Measurements from ENCODE around the gene SCAPER.
A peak's percentile ranks its signal among the peaks of the same experiment; 100 is the strongest.

SCAPER gene, protein sequence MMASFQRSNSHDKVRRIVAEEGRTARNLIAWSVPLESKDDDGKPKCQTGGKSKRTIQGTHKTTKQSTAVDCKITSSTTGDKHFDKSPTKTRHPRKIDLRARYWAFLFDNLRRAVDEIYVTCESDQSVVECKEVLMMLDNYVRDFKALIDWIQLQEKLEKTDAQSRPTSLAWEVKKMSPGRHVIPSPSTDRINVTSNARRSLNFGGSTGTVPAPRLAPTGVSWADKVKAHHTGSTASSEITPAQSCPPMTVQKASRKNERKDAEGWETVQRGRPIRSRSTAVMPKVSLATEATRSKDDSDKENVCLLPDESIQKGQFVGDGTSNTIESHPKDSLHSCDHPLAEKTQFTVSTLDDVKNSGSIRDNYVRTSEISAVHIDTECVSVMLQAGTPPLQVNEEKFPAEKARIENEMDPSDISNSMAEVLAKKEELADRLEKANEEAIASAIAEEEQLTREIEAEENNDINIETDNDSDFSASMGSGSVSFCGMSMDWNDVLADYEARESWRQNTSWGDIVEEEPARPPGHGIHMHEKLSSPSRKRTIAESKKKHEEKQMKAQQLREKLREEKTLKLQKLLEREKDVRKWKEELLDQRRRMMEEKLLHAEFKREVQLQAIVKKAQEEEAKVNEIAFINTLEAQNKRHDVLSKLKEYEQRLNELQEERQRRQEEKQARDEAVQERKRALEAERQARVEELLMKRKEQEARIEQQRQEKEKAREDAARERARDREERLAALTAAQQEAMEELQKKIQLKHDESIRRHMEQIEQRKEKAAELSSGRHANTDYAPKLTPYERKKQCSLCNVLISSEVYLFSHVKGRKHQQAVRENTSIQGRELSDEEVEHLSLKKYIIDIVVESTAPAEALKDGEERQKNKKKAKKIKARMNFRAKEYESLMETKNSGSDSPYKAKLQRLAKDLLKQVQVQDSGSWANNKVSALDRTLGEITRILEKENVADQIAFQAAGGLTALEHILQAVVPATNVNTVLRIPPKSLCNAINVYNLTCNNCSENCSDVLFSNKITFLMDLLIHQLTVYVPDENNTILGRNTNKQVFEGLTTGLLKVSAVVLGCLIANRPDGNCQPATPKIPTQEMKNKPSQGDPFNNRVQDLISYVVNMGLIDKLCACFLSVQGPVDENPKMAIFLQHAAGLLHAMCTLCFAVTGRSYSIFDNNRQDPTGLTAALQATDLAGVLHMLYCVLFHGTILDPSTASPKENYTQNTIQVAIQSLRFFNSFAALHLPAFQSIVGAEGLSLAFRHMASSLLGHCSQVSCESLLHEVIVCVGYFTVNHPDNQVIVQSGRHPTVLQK (N-terminal part only)

DNA sequence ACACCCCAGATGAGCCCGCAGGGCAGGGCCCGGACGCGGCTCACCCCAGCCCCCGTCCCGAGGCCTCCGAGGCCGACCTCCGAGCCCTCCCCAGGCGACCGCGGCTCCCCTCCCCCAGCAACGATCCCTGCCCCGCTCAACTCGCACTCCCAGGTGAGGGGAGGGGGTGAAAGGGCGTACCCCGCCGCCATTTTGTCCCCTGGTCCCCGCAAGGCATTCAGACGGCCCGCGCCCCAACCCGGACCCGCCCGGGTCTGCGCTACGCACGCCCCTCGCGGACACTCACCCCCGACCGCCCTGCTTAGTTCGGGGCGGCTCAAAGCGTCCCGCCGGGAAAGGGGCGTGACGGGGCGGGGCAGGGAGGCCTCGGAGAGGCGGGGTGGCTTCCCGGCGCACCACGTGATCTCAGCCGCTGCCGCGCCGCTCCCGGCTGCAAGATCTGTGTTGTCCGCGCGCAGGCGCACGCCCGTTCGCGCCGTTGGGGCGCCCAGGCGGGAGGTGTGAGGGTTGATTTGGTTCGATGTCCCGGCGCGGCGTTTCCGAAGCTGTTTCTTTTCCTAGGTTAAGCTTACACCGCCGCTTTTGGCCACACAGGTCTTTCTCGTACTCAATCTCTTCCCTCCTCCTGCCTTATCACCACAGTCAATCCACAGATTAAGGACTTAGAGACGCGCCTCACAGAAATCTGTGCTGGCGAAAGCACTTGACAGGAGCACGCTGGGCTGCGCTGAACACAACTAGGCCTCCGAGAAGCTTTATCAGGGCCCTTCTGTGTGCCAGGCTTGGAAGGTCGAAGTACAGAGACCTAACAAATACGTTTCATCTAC is at the start of gene SCAPER:
TSS of gene SCAPER (minus strand) at position 328 of the 827 bp plus-strand sequence. CDS start 21,523 bp downstream, outside the sequence.
- DNase-seq (ENCODE audit: low read depth): peak; percentile 79

DNA sequence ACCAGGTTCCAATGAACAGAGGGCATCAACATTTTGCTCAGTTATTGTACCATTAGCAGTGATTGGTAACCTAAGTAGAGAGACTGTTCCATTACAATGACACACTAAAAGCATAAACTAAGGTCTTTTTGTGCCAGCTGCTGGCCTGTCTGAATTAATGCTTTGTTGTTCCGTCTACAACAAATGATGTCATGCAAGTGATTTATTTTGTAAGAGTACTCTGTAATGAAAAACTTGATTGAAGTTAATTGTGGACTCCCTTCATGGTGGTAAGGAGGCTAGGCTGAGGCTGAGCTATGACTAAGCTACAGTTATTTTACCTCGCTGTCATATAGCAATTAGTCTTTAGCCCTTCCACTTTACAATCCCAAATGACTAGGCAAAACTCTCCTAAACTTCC is 49.6 kb upstream of the SCAPER start:
- DNase-seq (ENCODE audit: low read depth): no peak

DNA sequence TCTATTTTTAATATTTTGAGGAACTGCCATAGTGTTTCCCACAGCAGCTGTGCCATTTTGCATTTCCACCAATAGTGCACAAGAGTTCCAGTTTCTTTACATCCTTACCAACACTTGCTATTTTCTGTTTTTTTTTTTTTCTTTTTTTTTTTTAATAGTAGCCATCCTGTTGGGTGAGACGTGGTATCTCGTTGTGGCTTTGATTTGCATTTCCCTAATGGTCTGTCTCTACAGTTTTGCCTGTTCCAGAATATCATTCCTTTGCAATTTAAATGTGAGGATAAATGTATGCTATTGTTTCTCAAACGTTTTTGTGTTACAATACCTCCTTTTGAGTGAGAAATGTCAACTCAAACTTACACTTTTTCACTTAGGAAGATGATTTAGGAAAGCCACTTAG is 48.8 kb upstream of the SCAPER start:
- no peak for DNase-seq (ENCODE audit: low read depth)

DNA sequence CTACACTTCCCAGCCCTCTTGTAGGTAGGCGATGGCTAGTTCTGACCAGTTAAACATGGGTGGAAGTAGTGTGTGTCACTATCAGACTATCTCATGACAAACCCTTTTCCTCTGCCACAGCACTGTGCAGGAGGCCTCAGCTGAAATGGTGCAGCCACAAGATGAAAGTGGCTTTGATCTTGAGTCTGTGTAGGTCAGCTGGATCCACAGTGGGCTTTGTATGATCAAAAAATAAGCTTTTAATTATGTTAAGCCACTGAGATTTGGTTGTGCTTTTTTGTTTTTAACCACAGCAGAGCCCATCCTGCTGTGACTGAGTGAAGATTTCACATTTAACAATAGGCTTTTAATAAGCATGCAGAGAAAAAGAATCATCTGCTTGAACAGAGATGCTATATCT is 46.1 kb upstream of the SCAPER start:
- no peak for DNase-seq (ENCODE audit: low read depth)

DNA sequence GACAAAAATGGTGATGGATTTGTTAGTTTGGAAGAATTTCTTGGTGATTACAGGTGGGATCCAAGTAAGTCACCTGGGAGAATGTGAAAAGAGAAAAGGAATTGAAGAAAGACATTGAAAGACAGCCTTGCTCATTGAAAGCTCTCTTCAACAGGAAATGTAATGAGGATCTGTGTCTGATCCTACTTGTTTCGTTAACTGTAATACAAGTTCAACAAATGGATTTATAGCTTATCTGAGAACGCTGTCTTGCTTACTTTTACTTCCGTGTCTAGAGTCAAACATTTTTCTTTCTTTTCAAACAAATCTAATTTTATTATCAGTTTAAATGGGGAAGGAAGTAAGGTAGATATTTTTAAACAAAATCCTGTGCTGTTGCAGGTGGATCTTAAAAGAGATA is 42.3 kb upstream of the SCAPER start:
- DNase-seq (ENCODE audit: low read depth): no peak

DNA sequence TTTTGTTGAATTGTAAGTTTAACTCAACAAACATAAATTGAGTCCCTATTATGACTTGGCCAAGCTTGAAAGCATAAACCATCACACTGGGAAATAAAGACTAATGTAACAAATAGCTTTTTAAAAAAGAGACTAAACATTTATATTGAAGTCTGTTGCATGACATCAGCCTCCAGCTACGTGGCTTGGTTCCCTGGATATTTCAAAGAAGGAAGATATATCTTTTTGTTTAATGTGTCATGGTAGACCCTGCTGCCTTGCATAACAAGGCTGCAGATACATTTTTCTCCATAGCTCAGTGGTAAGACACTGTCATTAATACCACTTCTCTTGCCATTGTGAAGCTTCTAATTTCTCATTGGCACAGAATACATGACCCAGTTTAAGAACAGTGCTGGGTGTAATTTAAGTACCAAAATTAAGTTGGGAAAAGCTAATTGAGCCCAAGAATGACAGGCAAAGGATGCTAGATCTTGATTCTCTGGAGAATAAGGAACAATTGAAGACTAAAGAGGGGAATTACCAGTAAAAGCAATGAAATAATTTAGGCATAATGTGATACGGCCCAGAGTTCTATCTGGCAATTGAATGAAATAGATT is 40.5 kb upstream of the SCAPER start:
- no peak for DNase-seq (ENCODE audit: low read depth)

DNA sequence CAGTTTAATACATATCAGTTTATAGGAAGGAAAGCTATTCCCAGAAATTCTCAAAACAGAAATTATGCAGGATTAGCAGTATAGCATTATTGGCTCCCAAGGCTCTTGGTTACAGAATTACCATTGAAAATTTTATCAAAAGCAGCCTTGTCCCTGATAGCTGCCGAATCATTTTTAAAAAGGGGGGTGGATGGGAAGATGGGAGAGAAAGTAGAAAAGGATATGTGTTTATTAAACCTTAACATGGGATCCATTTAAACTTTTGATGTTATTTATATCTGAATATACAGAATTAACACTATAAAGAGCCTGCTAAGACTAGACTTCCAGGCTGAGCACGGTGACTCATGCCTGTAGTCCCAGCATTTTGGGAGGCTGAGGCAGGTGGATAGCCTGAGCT is 37.2 kb upstream of the SCAPER start:
- no peak for DNase-seq (ENCODE audit: low read depth)

DNA sequence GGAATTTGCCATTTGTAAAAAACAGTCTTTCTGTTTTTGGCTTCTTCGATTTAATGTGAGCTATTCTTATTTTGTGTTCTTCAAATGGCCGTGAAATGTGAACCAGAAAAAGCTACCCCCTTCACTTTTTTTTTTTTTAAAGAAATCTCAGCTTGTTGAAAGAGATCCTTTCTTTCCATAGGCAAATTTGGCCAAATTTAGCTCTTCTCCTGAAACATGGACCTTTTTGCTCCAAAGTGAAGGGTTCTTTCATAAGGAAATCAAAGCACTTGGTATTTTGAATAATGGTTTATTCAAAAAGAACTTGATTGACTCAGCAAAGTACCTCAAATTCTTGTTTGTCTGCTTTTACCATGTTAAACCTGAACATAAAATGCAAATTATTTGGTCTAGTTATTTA is 36.5 kb upstream of the SCAPER start:
- DNase-seq (ENCODE audit: low read depth): no peak

DNA sequence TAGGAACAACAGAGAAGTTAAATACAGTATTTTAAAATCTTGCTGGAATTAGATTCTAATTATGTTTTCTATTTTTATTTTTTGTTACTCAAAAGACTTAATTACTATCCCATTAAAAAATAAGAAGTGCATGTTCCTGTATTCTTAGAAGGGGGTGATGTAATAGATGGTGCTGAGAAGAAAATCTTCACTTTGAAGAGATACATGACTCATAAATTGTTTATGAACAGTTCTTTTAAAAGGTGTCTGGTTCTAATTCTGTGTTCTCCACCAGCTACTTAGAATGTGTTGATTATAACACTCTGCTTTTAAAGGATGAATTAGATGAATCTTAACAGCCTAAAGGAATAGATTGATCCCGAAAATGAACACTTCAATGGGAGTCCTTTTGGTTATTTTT is 34.6 kb upstream of the SCAPER start:
- no peak for DNase-seq (ENCODE audit: low read depth)

DNA sequence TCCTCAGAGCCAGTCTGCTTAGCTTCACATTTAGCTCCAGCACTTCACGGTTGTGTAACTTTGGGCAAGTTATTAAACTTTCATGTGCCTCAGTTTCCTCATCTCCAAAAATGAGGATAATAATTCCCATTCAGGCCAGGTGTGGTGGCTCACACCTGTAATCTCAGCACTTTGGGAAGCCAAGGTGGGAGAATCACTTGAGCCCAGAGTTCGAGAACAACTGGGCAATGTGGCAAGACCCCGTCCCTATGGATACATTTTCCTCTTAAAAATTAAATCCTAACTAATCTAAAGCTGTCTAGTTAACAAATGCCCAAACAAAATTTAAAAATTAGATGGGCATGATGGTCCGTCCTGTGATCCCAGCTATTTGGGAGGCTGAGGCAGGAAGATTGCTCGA is 33.6 kb upstream of the SCAPER start:
- DNase-seq (ENCODE audit: low read depth): no peak

DNA sequence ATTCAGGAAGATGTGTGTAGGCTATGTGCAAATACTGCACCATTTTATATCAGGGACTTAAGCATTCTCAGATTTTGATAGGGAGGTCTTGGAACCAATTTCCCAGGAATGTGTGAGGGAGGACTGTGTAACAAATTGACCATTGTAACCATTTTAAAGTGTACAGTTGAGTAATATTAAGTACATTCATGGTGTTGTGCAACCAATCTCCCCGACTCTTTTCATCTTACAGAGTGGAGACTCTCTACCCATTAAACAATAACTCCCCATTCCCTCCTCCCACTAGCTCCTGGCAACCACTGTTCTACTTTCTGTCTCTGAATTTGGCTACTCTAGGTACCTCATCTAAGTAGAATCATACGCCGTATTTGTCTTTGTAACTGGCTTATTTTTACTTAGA is 31.5 kb upstream of the SCAPER start:
- no peak for DNase-seq (ENCODE audit: low read depth)

DNA sequence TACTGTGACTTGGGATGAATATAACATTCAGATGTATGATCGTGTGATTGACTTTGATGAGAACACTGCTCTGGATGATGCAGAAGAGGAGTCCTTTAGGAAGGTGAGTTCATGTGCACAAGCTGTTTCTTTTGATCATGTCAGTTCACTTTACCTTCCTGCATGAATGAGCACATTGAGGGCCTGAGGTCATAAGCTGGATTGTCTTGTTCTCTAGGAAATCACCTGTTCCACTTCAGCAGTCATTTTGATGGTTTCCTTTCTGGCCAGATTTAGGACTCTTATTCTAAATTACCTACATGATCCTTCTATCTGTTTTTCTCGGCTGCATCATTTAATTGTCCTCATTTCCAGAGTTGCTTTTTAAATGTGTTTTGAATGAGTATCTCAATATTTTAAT is 30.5 kb upstream of the SCAPER start:
- DNase-seq (ENCODE audit: low read depth): no peak

DNA sequence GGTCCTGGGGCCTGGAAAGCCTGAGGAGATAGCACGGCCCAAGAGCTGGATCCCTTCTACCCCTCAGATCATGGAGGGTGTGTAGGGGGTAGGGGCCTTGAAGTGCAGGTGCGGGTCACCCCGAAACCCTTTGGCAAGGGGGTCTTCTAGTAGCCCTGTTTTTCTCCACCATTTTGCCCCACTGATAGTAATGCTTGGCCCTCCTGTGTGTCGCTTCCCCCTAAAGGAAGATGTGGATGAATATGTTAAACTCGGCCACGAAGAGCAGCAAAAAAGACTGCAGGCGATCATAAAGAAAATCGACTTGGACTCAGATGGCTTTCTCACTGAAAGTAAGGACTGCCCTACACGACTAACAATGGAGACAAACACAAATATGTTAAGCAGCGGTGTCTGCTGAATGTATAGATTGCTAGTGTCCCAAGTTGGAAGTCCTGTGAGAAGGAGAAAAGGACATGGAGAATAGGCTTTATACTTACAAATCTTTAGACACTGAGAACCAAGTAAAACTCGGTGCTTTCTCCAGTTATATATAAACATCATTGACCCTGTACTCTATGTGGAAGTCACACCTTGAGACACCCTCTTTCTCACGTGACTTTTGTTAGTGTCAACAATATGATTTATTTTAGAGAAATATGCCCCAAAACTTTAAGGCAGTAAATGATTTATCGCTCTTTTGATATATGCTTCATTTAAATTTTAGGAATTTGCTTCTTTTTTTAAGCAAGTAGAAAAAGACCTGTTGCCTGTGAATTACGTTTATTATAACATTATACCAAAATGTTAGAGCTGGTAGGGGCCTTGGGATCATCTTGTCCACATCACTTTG is 27.2 kb upstream of the SCAPER start:
- no peak for DNase-seq (ENCODE audit: low read depth)

DNA sequence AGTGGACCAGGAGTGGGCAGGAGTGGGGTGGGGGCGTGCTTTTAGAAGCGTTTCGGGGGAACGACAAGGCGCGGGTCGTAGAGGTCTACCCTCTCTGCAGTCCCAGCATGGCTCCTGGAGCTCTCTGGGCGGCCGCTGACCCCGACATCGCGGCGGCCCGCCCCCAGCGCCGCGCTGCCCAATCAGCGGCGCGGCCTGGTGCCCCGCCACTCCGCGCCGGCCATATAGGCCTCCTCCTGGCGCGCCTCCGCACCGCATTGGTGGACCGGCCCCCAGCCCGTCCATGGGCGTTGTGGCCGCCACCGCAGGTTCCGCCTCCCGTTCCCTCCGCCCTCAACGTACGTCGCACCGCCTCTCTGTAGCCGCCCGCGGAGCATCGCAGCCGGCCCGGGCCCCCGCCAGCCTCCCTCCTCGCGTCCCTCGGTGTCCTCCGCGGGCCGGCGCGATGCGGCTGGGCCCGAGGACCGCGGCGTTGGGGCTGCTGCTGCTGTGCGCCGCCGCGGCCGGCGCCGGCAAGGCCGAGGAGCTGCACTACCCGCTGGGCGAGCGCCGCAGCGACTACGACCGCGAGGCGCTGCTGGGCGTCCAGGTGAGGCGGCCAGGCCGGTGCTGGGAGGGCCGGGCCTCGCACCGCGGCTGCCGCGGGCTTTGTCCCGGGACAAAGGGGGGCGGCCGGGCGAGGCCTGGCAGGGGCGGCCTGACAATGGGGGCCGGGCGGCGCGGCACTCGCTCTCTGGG is 26.4 kb upstream of the SCAPER start, which contains the start of gene RCN2:
TSS of gene RCN2 (plus strand) at position 353 of the 738 bp plus-strand sequence. CDS start at position 446, 93 bp downstream.
- peak; percentile 79 for DNase-seq (ENCODE audit: low read depth)

DNA sequence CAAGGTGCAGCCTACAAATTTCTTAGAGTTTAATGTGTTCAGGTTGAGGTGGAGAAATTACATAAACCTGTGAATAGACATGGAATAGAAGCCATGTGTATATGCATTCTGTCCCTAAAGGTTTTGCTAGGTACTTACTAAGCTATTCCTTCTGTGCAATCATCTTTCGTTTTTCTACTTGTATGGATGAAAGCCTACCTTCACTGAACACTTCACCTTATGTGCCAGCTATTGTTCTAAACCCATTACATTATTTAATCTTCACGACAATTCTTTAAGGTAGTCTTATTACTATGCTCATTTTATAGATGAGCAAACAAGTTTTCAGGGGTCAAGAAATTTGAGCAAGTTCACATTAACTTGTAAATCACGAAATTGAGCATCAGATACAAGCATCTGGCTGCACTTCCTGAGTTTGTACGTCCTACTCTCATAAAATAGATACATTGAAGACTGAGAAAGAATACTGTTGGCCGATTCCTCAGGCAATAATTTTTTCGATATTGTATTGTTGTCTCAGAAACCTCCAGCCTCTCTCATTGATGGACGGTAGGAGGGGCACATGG is 25.8 kb upstream of the SCAPER start:
- DNase-seq (ENCODE audit: low read depth): no peak

DNA sequence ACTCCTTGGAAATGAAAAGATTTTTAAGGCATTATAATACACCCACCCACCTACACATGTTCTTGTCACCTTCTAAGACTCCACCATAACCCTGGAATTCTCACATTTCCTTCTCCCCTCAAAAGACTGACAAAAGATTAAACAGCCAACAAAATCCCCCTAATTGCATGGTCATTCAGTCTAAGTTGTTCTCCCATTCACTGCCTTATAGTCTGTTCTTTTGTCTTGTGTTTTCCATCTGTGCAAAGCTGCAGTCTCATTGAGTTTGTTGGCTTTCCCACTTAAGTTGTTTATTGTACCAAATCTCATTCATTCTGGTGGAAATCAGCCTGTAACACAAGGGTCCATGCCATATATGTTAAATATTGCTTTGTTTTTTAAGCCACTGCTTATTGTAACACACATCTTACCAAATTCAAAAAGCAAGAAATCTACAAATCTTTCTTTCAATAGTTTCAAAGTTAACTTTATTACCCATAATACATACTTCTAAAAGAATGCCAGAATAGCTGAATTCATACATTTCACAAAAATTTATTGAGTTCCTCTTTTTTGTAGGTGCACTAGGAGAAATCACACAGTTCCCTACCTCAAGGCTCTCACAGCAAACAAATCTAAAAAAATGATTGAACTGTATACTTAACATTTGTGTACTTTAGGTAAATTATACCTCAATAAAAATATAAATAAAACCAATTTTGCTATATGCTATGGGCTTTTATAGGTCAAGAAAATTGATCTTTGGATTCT is 24.0 kb upstream of the SCAPER start:
- DNase-seq (ENCODE audit: low read depth): no peak

DNA sequence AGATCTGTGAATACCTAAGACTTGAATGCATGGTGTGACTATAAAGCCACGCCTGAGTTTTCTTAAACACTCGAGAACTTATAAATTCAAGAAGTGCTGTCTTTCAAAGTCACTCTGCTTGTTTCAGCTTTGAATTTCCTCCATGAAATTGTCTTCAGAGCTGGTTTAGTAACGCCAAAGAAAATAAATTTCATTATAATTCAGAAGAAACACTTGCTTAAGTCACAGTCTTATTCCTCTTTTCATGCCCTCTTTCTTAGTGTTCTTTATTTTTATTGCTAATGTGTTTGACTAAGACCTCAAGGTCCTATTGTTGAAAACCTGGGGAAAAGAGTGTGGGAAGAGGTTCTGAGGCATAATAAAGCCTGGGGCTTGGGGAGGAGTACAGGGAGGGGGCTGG is 23.1 kb upstream of the SCAPER start:
- DNase-seq (ENCODE audit: low read depth): no peak

DNA sequence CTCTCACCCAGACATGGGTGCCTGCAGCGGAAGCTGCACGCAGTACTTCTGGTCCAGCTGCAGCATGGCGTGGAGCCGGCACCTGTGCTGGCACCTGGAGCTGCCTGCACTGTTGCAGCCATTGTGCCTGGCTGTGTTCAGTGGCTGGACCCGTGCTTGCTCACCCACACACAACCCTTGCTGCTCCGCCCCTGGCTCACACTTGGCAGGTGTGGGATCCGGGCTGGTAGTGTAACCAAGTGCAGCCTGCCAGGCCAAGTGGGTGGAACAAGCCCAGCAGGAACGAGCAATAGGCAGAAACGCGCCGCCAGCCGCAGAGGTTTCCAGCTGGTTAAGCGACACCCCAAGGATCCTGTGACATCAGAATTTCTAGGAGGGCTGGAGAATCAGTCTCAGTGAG is 11.2 kb upstream of the SCAPER start:
- DNase-seq (ENCODE audit: low read depth): no peak

Measured in stimulated activated CD8-positive, alpha-beta memory T cell treated with anti-CD3 and anti-CD28 coated beads, Interleukin-15, amount 100 ng/mL, for 24 hours (primary cell).